NB4 (cell line): ENCODE measurements around the gene COMT.

Experiments used
- MYC ChIP-seq: IDR thresholded peaks from 2 replicates; pipeline ENCODE4 v1.6.1; 2011; ENCODE audit warnings: low read depth, low read length
- POLR2A ChIP-seq: IDR thresholded peaks from 2 replicates; pipeline ENCODE4 v1.6.1; 2011; ENCODE audit warnings: mild to moderate bottlenecking; ENCODE audit not compliant: insufficient read length; ENCODE audit errors: extremely low read depth
- TF ChIP-seq, protein P1 (sequence below): IDR thresholded peaks from one replicate; pipeline ENCODE4 v1.5.1; 2012; ENCODE audit warnings: low read depth, low read length
- TF ChIP-seq, protein P2 (sequence below): IDR thresholded peaks from 2 replicates; pipeline ENCODE4 v1.6.1; 2011; ENCODE audit warnings: low read depth, low read length

DNA sequence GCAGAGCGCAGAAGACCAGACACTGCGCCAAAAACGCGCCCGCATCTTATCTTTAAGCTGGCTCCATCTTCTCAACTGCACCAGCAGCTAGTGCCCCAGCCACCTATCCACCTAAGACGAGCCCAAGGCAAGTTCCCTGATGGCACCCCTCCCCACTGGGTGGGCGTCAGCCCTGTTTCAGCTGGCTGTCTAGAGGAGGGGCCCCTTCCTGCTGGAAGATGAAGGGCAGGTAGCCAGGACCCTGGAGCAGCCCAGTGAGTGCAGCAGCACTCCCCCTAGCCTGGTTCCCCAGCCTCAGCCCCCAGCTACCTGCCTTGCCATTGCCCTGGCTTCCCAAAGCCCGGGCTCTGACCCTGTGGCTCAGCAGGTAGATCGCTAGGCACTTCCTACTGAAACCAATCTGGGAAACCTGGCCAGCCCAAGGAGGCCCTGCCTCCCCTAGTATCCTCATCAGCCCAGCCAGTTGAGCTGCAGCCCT, 46.8 kb downstream of the COMT start:
- TF ChIP-seq, protein P1, sequence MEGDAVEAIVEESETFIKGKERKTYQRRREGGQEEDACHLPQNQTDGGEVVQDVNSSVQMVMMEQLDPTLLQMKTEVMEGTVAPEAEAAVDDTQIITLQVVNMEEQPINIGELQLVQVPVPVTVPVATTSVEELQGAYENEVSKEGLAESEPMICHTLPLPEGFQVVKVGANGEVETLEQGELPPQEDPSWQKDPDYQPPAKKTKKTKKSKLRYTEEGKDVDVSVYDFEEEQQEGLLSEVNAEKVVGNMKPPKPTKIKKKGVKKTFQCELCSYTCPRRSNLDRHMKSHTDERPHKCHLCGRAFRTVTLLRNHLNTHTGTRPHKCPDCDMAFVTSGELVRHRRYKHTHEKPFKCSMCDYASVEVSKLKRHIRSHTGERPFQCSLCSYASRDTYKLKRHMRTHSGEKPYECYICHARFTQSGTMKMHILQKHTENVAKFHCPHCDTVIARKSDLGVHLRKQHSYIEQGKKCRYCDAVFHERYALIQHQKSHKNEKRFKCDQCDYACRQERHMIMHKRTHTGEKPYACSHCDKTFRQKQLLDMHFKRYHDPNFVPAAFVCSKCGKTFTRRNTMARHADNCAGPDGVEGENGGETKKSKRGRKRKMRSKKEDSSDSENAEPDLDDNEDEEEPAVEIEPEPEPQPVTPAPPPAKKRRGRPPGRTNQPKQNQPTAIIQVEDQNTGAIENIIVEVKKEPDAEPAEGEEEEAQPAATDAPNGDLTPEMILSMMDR, result no peak
- TF ChIP-seq POLR2A (no peak), MYC (no peak)
- TF ChIP-seq, protein P2, sequence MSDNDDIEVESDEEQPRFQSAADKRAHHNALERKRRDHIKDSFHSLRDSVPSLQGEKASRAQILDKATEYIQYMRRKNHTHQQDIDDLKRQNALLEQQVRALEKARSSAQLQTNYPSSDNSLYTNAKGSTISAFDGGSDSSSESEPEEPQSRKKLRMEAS, result no peak
